MM.1S (cell line): ENCODE measurements around the gene CCDC40.

Source experiments
- DNase-seq: peaks from one replicate; pipeline ENCODE4 v3.0.0-alpha.2; 2015
- H2AFZ ChIP-seq: fragments of 300-600 bp; sonication (generic); 2 replicates; pipeline ENCODE4 v1.6.0; 2016; ENCODE audit warnings: antibody characterized with exemption, low read length
- H3F3A ChIP-seq: fragments of 300-600 bp; sonication (generic); 2 replicates; pipeline ENCODE4 v1.6.1; 2016; ENCODE audit warnings: mild to moderate bottlenecking, antibody characterized with exemption, low read length, moderate library complexity, mixed read lengths; ENCODE audit not compliant: insufficient read depth
- H3K27ac ChIP-seq: fragments of 300-600 bp; sonication (generic); 2 replicates; pipeline ENCODE4 v1.5.1; 2016; ENCODE audit warnings: mild to moderate bottlenecking, low read length
- H3K27me3 ChIP-seq: fragments of 300-600 bp; sonication (generic); replicated peaks from 2 replicates; pipeline ENCODE4 v1.6.0; 2016; ENCODE audit warnings: low read length; ENCODE audit not compliant: insufficient read depth
- H3K36me3 ChIP-seq: fragments of 300-600 bp; sonication (generic); replicated peaks from 2 replicates; pipeline ENCODE4 v1.6.1; 2016; ENCODE audit warnings: mild to moderate bottlenecking, low read length, mixed read lengths; ENCODE audit not compliant: insufficient read depth
- H3K4me1 ChIP-seq: fragments of 300-600 bp; sonication (generic); 2 replicates; pipeline ENCODE4 v1.6.1; 2016; ENCODE audit warnings: low read length, mixed read lengths
- H3K4me2 ChIP-seq: fragments of 300-600 bp; sonication (generic); 2 replicates; pipeline ENCODE4 v1.6.0; 2016; ENCODE audit warnings: low read depth, low read length
- H3K4me3 ChIP-seq: fragments of 300-600 bp; sonication (generic); 2 replicates; pipeline ENCODE4 v1.5.1; 2016; ENCODE audit warnings: low read length, mixed read lengths
- H3K79me2 ChIP-seq: fragments of 300-600 bp; sonication (generic); 2 replicates; pipeline ENCODE4 v1.6.1; 2016; ENCODE audit warnings: mixed run types, low read length, mixed read lengths
- H3K9ac ChIP-seq: fragments of 300-600 bp; sonication (generic); 2 replicates; pipeline ENCODE4 v1.6.1; 2016; ENCODE audit warnings: low read length, mixed read lengths
- H3K9me2 ChIP-seq: fragments of 300-600 bp; sonication (generic); replicated peaks from 2 replicates; pipeline ENCODE4 v1.6.1; 2016; ENCODE audit warnings: mild to moderate bottlenecking, low read length, mixed read lengths; ENCODE audit not compliant: insufficient read depth
- H3K9me3 ChIP-seq: fragments of 300-600 bp; sonication (generic); replicated peaks from 2 replicates; pipeline ENCODE4 v1.6.1; 2016; ENCODE audit warnings: mild to moderate bottlenecking, low read length, mixed read lengths; ENCODE audit not compliant: insufficient read depth
- H4K20me1 ChIP-seq: fragments of 300-600 bp; sonication (generic); 2 replicates; pipeline ENCODE4 v1.6.1; 2016; ENCODE audit warnings: mild to moderate bottlenecking, low read length, moderate library complexity, mixed read lengths; ENCODE audit not compliant: insufficient read depth
- CTCF ChIP-seq: fragments of 300-600 bp; sonication (generic); IDR thresholded peaks from 2 replicates; pipeline ENCODE4 v1.5.1; 2016; ENCODE audit warnings: antibody characterized with exemption, low read length, mixed read lengths
- EZH2 ChIP-seq: fragments of 300-600 bp; sonication (generic); optimal IDR thresholded peaks from 2 replicates; pipeline ENCODE3; 2017; ENCODE audit warnings: low read depth, mild to moderate bottlenecking, antibody characterized with exemption, low read length, mixed read lengths
- EZH2phosphoT487 ChIP-seq: fragments of 300-600 bp; sonication (generic); IDR thresholded peaks from 2 replicates; pipeline ENCODE4 v1.6.1; 2018; ENCODE audit warnings: antibody characterized with exemption, low read length

CCDC40 gene

GRCh38 chr17:79988185-79988971 is 48.1 kb upstream of the CCDC40 start:
- DNase-seq, result no peak

GRCh38 chr17:79989106-79989835 is 47.2 kb upstream of the CCDC40 start:
- H3K79me2 ChIP-seq, result no peaks in the 10 kb centered on the region
- no peak overlapping the region for H3K9ac ChIP-seq
- H3K4me3 ChIP-seq, result no peak overlapping the region
- H3K4me2 ChIP-seq, result no peak overlapping the region
- H3K27ac ChIP-seq, result no peak overlapping the region
- no peak for DNase-seq
- peaks cover 27% of the 10 kb centered on the region for H3K4me1 ChIP-seq
- H3K36me3 ChIP-seq, result no peaks in the 10 kb centered on the region
- peaks cover 94% of the 10 kb centered on the region for H3K27me3 ChIP-seq
- H3F3A ChIP-seq, result peaks cover 6% of the 10 kb centered on the region; the same call in 1 of the 2 replicates
- H4K20me1 ChIP-seq, result no peaks in the 10 kb centered on the region
- no peaks in the 10 kb centered on the region for H3K9me3 ChIP-seq
- TF ChIP-seq EZH2phosphoT487 (no peak), CTCF (no peak), EZH2 (no peak)
- no peaks in the 10 kb centered on the region for H3K9me2 ChIP-seq
- no peak overlapping the region for H2AFZ ChIP-seq

More at GRCh38 chr17:79988185-79988971, 48.1 kb upstream of the CCDC40 start:
- Histone ChIP-seq H3K27me3 (peaks cover 93% of the 10 kb centered on the region), H3K36me3 (no peaks in the 10 kb centered on the region), H3K9me2 (no peaks in the 10 kb centered on the region), H3K79me2 (no peaks in the 10 kb centered on the region), H3K4me1 (peaks cover 18% of the 10 kb centered on the region), H3K9ac (no peak overlapping the region), H3K27ac (no peak overlapping the region), H3K4me3 (no peak overlapping the region), H4K20me1 (no peaks in the 10 kb centered on the region), H3K9me3 (no peaks in the 10 kb centered on the region), H2AFZ (no peak overlapping the region), H3K4me2 (no peak overlapping the region), H3F3A (peaks cover 2% of the 10 kb centered on the region; the same call in 1 of the 2 replicates)
- TF ChIP-seq EZH2, result no peak
- TF ChIP-seq EZH2phosphoT487, result peak; percentile 62; the same call in 1 of the 2 replicates

GRCh38 chr17:79990051-79990592 is 46.3 kb upstream of the CCDC40 start:
- Histone ChIP-seq H3K79me2 (no peaks in the 10 kb centered on the region), H3K9ac (no peak overlapping the region), H2AFZ (no peak overlapping the region), H4K20me1 (no peaks in the 10 kb centered on the region), H3K9me3 (no peaks in the 10 kb centered on the region), H3K27ac (no peak overlapping the region), H3F3A (peaks cover 6% of the 10 kb centered on the region; the same call in 1 of the 2 replicates), H3K27me3 (peaks cover 95% of the 10 kb centered on the region), H3K4me1 (peaks cover 27% of the 10 kb centered on the region), H3K9me2 (no peaks in the 10 kb centered on the region), H3K4me3 (no peak overlapping the region), H3K4me2 (no peak overlapping the region), H3K36me3 (no peaks in the 10 kb centered on the region)
- no peak for TF ChIP-seq CTCF
- no peak for TF ChIP-seq EZH2
- TF ChIP-seq EZH2phosphoT487, result no peak
- DNase-seq, result no peak
